HFFc6 (cell line): ENCODE data around the gene VSIR. TPM values are rescaled to one million over a fixed set of nuclear protein-coding genes. Genes with fewer than 3 reads are reported as not detected.
A peak's percentile ranks its signal among the peaks of the same experiment; 100 is the strongest.

Experiments used
- DNase-seq: peaks from one replicate; pipeline ENCODE4 v3.0.0-alpha.2; 2018
- H3K27ac Mint-ChIP-seq: 2 replicates; pipeline ENCODE4 v1.8.0; 2020; ENCODE audit warnings: mild to moderate bottlenecking, mixed read lengths
- H3K27me3 Mint-ChIP-seq: 2 replicates; pipeline ENCODE4 v1.8.0; 2021; ENCODE audit warnings: mild to moderate bottlenecking, moderate library complexity, mixed read lengths; ENCODE audit not compliant: insufficient read depth
- H3K36me3 Mint-ChIP-seq: 2 replicates; pipeline ENCODE4 v1.8.0; 2021; ENCODE audit warnings: low read depth, mixed read lengths
- H3K4me1 Mint-ChIP-seq: 2 replicates; pipeline ENCODE4 v1.8.0; 2020; ENCODE audit warnings: low read depth, mixed read lengths
- H3K4me3 Mint-ChIP-seq: 2 replicates; pipeline ENCODE4 v1.8.0; 2020; ENCODE audit warnings: mild to moderate bottlenecking, moderate library complexity, mixed read lengths
- H3K9me3 Mint-ChIP-seq: 2 replicates; pipeline ENCODE4 v1.8.0; 2020; ENCODE audit warnings: mild to moderate bottlenecking, mixed read lengths
- total RNA-seq, 6 experiments: library from RNA; stranded (reverse); fragmentation: NEBNext Ultra II Directional; extraction: Animal tissue kit (Norgen Biotek cat#: 25700); gene quantifications; 2 replicates in 1 of 6; 3 replicates in 5 of 6; pipeline ENCODE4 v1.2.3, GENCODE V29; 2021
- TF ChIP-seq, protein P1 (sequence below): fragments of 200-600 bp; sonication (generic); IDR thresholded peaks from 2 replicates; pipeline ENCODE4 v1.5.0; 2021; ENCODE audit warnings: antibody characterized with exemption, mild to moderate bottlenecking

VSIR gene
- total RNA-seq, 6 experiments from 2014 or later = 24.3 to 36.2 (median 29.0) TPM

DNA sequence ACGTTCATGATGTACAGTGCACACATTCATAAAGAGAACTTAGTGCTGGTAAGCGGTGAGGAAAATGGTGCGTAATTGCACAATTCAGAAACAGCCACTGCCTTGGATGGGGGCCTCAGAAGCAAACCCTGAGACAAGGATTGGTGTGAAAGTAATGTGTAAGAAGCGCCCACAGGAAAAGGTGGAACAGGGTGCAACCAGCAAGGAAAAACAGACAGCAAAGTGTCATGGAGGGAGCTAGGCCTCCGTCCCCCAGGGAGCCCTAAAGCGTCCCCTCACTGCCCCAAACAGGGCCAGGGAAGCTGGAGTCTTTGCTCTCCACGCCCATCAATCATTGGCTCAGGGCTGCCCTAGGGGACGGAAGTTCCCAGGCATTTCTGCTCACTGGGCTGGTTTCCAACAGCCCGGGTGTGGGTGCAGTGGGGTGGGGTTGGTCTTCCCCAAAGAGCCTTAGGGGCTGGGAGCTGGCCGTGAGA, 44.1 kb downstream of the VSIR start:
- Mint-ChIP-seq H3K9me3 (no peaks in the 10 kb centered on the region), H3K27me3 (peaks cover 32% of the 10 kb centered on the region), H3K4me1 (peaks cover 19% of the 10 kb centered on the region), H3K27ac (no peak overlapping the region), H3K4me3 (no peak overlapping the region), H3K36me3 (no peaks in the 10 kb centered on the region)
- TF ChIP-seq, protein P1, sequence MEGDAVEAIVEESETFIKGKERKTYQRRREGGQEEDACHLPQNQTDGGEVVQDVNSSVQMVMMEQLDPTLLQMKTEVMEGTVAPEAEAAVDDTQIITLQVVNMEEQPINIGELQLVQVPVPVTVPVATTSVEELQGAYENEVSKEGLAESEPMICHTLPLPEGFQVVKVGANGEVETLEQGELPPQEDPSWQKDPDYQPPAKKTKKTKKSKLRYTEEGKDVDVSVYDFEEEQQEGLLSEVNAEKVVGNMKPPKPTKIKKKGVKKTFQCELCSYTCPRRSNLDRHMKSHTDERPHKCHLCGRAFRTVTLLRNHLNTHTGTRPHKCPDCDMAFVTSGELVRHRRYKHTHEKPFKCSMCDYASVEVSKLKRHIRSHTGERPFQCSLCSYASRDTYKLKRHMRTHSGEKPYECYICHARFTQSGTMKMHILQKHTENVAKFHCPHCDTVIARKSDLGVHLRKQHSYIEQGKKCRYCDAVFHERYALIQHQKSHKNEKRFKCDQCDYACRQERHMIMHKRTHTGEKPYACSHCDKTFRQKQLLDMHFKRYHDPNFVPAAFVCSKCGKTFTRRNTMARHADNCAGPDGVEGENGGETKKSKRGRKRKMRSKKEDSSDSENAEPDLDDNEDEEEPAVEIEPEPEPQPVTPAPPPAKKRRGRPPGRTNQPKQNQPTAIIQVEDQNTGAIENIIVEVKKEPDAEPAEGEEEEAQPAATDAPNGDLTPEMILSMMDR = no peak
- DNase-seq = no peak

DNA sequence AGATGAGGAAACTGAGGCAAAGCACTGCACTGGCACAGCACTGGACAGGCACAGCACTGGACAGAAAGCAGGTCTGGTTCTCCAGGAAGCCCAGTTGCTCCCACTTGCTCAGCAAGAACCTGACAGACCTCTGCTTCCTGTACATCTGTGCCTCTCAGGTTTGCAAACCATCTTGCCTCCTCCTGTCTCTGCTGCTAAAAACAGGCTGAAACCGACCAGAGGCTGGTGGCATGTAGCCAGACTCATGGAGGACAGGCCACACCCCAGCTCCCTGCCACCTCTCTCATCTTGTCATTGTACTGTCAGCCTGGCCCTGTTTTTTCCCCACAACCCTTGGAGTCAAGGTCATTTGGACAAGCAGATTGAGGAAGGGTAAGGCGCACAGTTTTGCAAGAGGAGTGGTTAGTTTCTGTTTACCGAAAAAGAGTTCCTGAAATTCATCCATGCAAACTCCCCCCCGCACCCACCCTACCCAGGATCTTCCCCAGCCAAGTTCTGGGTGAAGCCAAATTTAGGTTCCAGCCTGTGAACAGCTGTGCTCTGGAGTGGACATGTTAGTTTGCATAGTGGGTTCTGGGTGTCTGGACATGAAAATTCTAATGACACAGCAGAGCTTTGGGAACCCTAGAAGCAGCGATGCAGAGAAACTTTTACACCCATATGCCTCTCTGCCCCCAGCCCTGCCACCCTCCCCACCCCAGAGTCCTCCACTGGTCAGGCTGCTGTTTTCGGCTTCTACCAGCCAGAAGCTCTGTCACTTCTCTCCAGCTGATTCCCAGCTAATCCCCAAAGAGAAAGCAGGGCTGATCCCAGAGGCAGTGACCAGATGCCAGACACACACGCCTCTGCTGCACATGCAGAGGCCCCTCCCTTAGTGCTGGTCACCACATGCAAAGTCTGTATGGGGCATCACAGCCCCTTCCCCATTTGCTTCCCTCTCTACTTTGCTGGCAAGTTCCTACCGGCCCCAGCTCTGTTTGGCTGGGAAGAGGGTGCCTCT, 45.3 kb downstream of the VSIR start:
- TF ChIP-seq, protein P1 = no peak
- DNase-seq = no peak
- Mint-ChIP-seq H3K4me1 (peaks cover 19% of the 10 kb centered on the region), H3K27ac (no peak overlapping the region), H3K36me3 (no peaks in the 10 kb centered on the region), H3K27me3 (peaks cover 24% of the 10 kb centered on the region), H3K4me3 (no peak overlapping the region), H3K9me3 (no peaks in the 10 kb centered on the region)

DNA sequence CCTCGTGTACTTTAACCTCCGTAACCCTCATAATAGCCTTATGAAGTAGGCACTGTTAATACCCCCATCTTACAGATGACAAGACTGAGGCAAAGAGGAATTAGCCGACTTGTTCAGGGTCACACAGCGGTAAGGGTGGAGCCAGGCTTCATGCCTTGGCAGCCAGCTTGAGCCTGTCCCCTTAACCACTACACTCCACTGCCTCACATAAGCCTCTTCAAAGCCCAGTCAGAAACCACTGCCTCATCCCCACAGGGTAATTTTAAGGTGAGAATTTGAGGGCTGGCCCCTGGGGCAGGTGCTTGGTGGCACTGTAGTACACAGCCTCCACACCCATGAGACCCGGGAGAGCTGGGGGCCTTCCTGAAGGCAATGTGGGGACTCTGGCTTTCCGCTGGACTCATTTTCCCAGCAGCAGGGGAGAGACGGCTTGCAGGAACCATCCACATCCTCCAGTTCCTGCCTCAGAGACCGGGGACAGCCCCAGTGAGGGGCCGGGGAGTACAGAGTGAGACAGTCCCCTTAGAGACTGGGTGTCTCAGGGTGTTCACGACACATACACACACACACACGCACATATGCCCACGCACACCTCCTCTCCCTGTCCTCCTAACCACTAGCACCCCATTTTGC, 46.1 kb downstream of the VSIR start:
- no peak overlapping the region for H3K27ac Mint-ChIP-seq

DNA sequence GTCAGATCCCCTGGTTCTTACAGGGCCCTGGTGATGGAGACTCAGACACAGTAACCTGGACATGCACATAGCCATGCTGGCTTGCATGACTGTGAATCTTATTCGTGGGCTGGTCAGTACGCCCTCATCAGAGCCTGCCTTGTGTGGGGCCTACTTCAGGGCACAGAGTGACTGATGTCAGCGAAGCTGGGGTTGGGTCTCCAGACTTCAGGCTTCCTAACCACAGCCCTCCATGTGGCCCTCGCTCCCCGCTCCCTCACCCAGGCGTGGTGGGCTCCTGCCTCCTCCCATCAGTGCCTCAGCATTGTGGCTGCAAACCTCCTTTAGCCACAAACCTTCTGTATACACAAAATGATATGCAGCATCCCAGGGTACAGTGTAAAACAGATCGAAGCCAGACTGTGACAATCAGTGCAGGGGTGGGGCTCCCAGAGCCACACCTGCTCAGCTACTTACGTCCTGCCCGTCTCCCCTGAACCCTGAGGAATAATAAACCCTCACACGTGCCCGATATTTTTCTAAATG, 46.7 kb downstream of the VSIR start:
- TF ChIP-seq, protein P1 = no peak
- no peak for DNase-seq
- Mint-ChIP-seq H3K27me3 (peaks cover 21% of the 10 kb centered on the region), H3K4me1 (peaks cover 19% of the 10 kb centered on the region), H3K9me3 (no peaks in the 10 kb centered on the region), H3K36me3 (0 out of 2 replicates have a peak, but pooled peaks cover 4% of the 10 kb centered on the region), H3K4me3 (no peak overlapping the region), H3K27ac (no peak overlapping the region)

More for the DNA sequence above, 46.1 kb downstream of the VSIR start:
- TF ChIP-seq, protein P1 = no peak
- no peak for DNase-seq
- no peaks in the 10 kb centered on the region for H3K9me3 Mint-ChIP-seq
- no peak overlapping the region for H3K4me3 Mint-ChIP-seq
- 0 out of 2 replicates have a peak, but pooled peaks cover 4% of the 10 kb centered on the region for H3K36me3 Mint-ChIP-seq
- H3K4me1 Mint-ChIP-seq = peaks cover 19% of the 10 kb centered on the region
- H3K27me3 Mint-ChIP-seq = peaks cover 22% of the 10 kb centered on the region

DNA sequence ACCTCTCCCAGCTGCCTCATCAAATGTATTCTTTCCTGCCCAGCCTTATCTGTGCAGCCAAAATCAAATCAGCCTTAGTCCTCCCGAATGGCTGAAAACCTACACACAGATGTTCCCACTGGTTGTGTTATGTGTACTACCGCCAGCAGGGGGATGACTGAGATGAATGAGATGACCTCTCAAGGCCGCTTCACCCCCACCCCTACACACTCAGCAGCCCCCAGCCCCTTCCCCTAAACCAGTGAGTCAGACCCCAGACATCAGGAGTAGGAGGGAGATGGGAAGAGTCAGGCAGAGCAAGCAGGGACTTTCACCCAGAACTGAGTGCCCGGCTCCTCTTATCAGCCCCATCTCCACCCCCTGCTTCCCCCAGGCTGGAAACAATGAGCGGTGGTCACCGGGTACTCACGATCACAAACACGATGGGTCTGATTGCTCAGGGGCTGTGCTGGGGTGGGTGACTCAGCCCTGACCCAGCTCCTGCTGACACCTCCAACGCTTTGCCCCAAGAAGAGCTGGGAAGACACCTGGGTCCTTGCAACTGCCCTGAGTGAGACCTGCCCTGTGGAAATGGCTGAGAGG, 47.2 kb downstream of the VSIR start:
- no peak overlapping the region for H3K4me3 Mint-ChIP-seq
- 0 out of 2 replicates have a peak, but pooled peaks cover 4% of the 10 kb centered on the region for H3K36me3 Mint-ChIP-seq
- peaks cover 22% of the 10 kb centered on the region for H3K27me3 Mint-ChIP-seq
- DNase-seq = peak; percentile 34
- peaks cover 19% of the 10 kb centered on the region for H3K4me1 Mint-ChIP-seq
- H3K9me3 Mint-ChIP-seq = no peaks in the 10 kb centered on the region
- TF ChIP-seq, protein P1 = peak; percentile 74
- H3K27ac Mint-ChIP-seq = no peak overlapping the region
